Measurements from ENCODE around the gene ARPC4.

Gene ARPC4

DNA sequence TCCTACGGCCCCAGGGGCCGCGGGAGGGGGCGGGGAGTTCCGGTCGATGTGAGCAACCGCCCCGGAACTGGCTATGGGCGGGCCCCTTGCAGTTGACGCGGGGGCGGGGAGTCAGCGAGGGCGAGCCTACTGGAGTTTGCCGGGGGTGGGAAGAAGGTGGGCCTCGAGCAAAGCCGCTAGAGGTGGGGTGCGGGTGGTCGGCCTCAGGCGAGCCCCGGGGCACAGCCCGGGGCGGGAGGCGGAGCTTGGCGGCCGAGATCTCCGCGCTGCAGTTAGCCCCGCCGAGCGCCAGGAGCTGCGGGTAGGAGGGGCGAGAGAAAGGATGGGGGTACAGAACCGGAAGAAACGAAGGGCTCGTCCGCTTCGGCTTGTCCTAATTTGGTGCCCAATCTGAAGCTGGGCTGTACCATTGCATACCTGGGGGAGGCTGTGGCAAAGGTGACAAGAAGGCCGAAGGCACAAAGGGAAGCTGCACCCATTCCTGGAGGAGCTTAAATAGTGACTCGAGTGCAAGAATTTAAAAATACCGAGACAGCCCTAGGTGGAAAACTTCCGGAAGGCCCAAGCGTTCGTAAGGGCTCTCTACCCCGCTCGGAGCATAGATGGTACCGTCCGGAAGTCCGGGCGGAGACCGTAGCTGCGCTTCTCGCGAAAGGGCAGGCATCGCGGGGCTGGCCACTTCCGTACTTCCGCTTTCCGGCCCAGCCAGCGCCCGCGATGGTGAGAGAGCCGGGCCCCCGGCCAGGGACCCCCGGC lies at the start of gene ARPC4, which contains the start of gene TADA3:
TSS of gene ARPC4 (plus strand) at position 678 of the 756 bp plus-strand sequence. CDS start at position 718, 40 bp downstream.
TSS of gene TADA3 (minus strand) at position 69 of the 756 bp plus-strand sequence. CDS start 1,007 bp downstream, outside the sequence.
- TF ChIP-seq, protein P1, sequence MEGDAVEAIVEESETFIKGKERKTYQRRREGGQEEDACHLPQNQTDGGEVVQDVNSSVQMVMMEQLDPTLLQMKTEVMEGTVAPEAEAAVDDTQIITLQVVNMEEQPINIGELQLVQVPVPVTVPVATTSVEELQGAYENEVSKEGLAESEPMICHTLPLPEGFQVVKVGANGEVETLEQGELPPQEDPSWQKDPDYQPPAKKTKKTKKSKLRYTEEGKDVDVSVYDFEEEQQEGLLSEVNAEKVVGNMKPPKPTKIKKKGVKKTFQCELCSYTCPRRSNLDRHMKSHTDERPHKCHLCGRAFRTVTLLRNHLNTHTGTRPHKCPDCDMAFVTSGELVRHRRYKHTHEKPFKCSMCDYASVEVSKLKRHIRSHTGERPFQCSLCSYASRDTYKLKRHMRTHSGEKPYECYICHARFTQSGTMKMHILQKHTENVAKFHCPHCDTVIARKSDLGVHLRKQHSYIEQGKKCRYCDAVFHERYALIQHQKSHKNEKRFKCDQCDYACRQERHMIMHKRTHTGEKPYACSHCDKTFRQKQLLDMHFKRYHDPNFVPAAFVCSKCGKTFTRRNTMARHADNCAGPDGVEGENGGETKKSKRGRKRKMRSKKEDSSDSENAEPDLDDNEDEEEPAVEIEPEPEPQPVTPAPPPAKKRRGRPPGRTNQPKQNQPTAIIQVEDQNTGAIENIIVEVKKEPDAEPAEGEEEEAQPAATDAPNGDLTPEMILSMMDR (IDR thresholded peaks at IDR 0.05), result no peak

DNA sequence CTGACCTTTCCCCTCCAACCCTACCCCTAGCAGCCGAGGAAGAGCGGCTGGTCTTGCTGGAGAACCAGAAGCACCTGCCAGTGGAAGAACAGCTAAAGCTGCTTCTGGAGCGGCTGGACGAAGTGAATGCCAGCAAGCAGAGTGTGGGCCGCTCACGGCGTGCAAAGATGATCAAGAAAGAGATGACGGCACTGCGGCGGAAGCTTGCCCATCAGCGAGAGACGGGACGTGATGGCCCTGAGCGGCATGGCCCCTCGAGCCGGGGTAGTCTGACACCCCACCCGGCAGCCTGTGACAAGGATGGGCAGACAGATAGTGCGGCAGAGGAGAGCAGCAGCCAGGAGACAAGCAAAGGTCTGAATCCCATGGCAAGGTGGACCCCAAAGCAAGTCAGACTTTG lies 49.3 kb upstream of the ARPC4 start:
- TF ChIP-seq, protein P1 (IDR thresholded peaks at IDR 0.05), result no peak

DNA sequence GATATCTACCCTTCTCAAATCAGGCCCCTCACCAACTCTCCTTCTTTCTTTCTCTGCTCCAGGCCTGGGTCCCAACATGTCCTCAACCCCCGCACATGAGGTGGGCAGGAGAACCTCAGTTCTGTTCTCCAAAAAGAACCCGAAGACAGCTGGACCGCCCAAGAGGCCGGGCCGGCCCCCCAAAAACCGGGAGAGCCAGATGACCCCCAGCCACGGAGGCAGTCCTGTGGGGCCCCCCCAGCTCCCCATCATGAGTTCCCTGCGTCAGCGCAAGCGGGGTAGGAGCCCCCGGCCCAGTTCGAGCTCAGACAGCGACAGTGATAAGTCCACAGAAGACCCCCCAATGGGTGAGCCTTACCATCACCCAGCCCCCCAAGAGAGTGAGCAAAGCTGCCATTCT lies 48.7 kb upstream of the ARPC4 start:
- TF ChIP-seq, protein P1 (IDR thresholded peaks at IDR 0.05), result no peak

DNA sequence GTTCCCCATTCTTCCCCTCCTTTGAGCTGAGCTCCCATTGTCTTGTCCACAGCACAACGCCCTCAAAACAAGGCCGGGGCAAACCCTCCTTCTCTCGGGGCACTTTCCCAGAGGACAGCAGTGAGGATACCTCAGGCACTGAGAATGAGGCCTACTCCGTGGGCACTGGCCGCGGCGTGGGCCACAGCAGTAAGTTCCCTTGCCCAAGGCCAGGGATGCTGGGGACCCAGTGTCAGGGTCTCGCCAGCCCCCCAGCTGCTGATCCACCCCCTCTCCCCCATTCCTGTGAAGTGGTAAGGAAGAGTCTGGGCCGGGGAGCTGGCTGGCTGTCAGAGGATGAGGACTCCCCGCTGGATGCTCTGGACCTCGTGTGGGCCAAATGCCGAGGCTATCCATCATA lies 47.4 kb upstream of the ARPC4 start:
- TF ChIP-seq, protein P1 (IDR thresholded peaks at IDR 0.05), result no peak

DNA sequence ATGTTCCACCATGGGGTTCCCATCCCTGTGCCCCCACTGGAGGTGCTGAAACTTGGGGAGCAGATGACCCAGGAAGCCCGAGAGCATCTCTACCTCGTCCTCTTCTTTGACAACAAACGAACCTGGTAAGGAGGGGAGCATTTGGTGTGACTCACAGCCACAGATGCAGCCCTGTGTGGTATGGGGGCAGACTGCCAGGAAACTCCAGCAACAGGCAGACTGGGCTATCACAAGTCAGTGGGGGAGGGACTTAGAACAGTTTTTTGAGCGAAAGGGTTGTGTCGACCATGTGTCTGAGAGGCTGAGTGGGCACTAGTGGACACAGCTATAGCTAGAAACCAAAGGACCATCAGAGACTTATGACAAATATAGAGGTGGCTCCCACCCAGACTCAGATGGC lies 46.6 kb upstream of the ARPC4 start:
- TF ChIP-seq, protein P1 (IDR thresholded peaks at IDR 0.05), result no peak

DNA sequence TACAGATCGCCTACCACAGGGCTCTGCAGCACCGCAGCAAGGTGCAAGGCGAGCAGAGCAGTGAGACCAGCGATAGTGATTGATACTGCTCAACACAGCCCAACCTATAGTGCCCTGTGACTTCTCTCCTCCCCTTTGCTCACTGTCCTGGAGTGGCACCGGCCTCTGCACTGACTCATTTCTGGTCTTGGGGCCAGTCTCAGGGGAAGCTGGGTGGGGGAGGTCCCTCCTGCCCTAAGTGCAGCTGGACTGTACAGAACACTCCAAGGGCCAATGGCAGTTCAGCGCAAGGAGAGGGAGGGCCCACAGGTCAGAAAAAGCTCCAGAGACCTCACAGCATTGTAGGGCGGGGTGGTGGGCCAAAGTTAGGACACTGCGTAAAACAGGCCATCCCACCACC lies 45.6 kb upstream of the ARPC4 start:
- TF ChIP-seq, protein P1 (IDR thresholded peaks at IDR 0.05), result no peak

DNA sequence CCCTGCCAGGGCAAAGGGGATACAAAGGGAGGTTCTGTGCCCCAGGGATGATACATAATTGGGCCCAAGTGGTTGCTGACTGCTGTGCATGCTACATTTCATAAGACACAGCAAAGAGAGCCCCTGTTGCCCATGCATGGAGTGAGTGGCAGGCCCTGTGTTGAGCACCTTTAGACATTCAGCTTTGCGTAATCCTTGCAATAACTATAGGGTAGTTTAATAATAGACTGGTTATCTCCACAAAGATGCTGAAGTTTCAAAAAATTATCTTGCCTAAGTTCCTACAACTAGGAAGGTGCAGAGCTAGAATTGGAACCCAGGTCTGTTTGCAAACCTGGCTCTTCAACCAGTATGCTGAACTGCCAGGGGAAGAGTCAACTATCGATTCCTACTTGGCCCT lies 44.9 kb upstream of the ARPC4 start:
- TF ChIP-seq, protein P1 (IDR thresholded peaks at IDR 0.05), result no peak

Measured in LNCAP (cell line).